HepG2 (cell line): Measurements from ENCODE around the gene CDO1. TPM values are rescaled to one million over a fixed set of nuclear protein-coding genes. Genes with fewer than 3 reads are reported as not detected.

Experiments
- ATAC-seq: fragments of 200-7000 bp; cut with Tn5 transposase; 3 replicates; pipeline ENCODE4 v1.9.1; 2020; ENCODE audit warnings: mild to moderate bottlenecking, moderate library complexity
- BruUV-seq: library from RNA; stranded (reverse); fragments of 400-500 nt; replicated peaks from 2 replicates; lab custom pipeline; 2021; lab: Mats Ljungman, UMichigan
- CTCF ChIA-PET: fragments of 300-600 bp; formaldehyde crosslinking; extraction: SDS; loops from one replicate; lab custom pipeline; 2021; ENCODE audit warnings: low total read pairs, inconsistent platforms, low intra/inter-chr PET ratio; lab: Yijun Ruan, JAX
- POLR2A ChIA-PET: fragments of 350-600 bp; sonication (Branson Sonifier 250); formaldehyde crosslinking; loops from one replicate; lab custom pipeline; 2020; ENCODE audit warnings: antibody characterized with exemption, inconsistent platforms; lab: Yijun Ruan, JAX
- DNase-seq: peaks from one replicate; pipeline ENCODE4 v3.0.0-alpha.2; 2015; ENCODE audit warnings: low spot score
- FAIRE-seq: peaks from 3 replicates; lab custom pipeline; 2011; peaks lifted over from hg19 to GRCh38; lab: Jason Lieb, UNC
- H2AFZ ChIP-seq: one replicate; pipeline ENCODE4 v1.6.1; 2011; ENCODE audit warnings: low read length, inconsistent platforms
- H3K27ac ChIP-seq: fragments of 300-600 bp; 3 replicates; pipeline ENCODE4 v1.8.0; 2011; ENCODE audit warnings: mixed run types, mild to moderate bottlenecking, mixed read lengths, low read length, inconsistent platforms; ENCODE audit not compliant: insufficient read depth; ENCODE audit errors: extremely low read length
- H3K27me3 ChIP-seq, 2 experiments: fragments of 200-600 bp in 1 of 2; 2 replicates in 1 of 2; 3 replicates in 1 of 2; pipeline versions ENCODE4 v1.6.0 to v1.8.0; 2011; ENCODE audit warnings: low read length in 2 of 2, mild to moderate bottlenecking in 2 of 2, moderate library complexity in 2 of 2, inconsistent platforms in 1 of 2; ENCODE audit not compliant: insufficient read depth in 2 of 2, control insufficient read depth in 1 of 2
- H3K36me3 ChIP-seq, 2 experiments: fragments of 200-600 bp in 1 of 2; replicated peaks in 1 of 2; 2 replicates in 1 of 2; 3 replicates in 1 of 2; pipeline versions ENCODE4 v1.5.1 to v1.8.0; 2011; ENCODE audit warnings: low read length in 2 of 2, inconsistent platforms in 1 of 2; ENCODE audit not compliant: insufficient read depth in 2 of 2, control insufficient read depth in 1 of 2
- H3K4me1 ChIP-seq: 2 replicates; pipeline ENCODE4 v1.5.1; 2012; ENCODE audit warnings: low read length, inconsistent platforms; ENCODE audit not compliant: insufficient read depth
- H3K4me2 ChIP-seq: 2 replicates; pipeline ENCODE4 v1.6.0; 2011; ENCODE audit warnings: low read depth, low read length, inconsistent platforms
- H3K4me3 ChIP-seq, 3 experiments: fragments of 200-600 bp in 1 of 3; sonication (generic), shearing (Covaris generic) in 1 of 3; replicated peaks in 1 of 3; 2 replicates each; pipeline ENCODE4 v1.5.1; 2011 to 2016; ENCODE audit warnings: low read length in 3 of 3, inconsistent platforms in 2 of 3, low read depth in 2 of 3, mild to moderate bottlenecking in 2 of 3, control low read depth in 1 of 3, mixed read lengths in 1 of 3; ENCODE audit not compliant: insufficient read depth in 1 of 3
- H3K79me2 ChIP-seq: one replicate; pipeline ENCODE4 v1.6.1; 2011; ENCODE audit warnings: low read length, inconsistent platforms; ENCODE audit not compliant: insufficient read depth
- H3K9ac ChIP-seq: 2 replicates; pipeline ENCODE4 v1.6.0; 2011; ENCODE audit warnings: mild to moderate bottlenecking, low read depth, low read length, inconsistent platforms; ENCODE audit not compliant: insufficient read depth
- H3K9me3 ChIP-seq: 2 replicates; pipeline ENCODE4 v1.5.1; 2012; ENCODE audit warnings: mild to moderate bottlenecking, low read length
- H4K20me1 ChIP-seq: 2 replicates; pipeline ENCODE4 v1.6.0; 2011; ENCODE audit warnings: inconsistent platforms, mild to moderate bottlenecking, low read length, moderate library complexity; ENCODE audit not compliant: insufficient read depth
- FOXM1 ChIP-seq: sonication (generic); formaldehyde crosslinking; IDR thresholded peaks from 2 replicates; pipeline ENCODE4 v1.5.0; 2020; ENCODE audit warnings: missing genetic modification reagents
- LCORL ChIP-seq, 2 experiments: fragments of 450-650 bp in 1 of 2; sonication (generic) in 1 of 2; formaldehyde crosslinking in 1 of 2; IDR thresholded peaks; 2 replicates each; pipeline versions ENCODE4 v1.5.0 to v1.6.1; 2017 to 2020; ENCODE audit warnings: antibody characterized with exemption in 1 of 2, missing genetic modification reagents in 1 of 2
- MEIS2 ChIP-seq: sonication (generic); formaldehyde crosslinking; IDR thresholded peaks from 2 replicates; pipeline ENCODE4 v1.9.0; 2021; ENCODE audit warnings: mild to moderate bottlenecking, missing genetic modification reagents
- NR2F6 ChIP-seq, 2 experiments: IDR thresholded peaks; 2 replicates each; pipeline ENCODE4 v1.6.1; 2016; ENCODE audit warnings: antibody characterized with exemption in 1 of 2, mild to moderate bottlenecking in 1 of 2
- ONECUT2 ChIP-seq: sonication (generic); formaldehyde crosslinking; IDR thresholded peaks from 2 replicates; pipeline ENCODE4 v1.4.0; 2020; ENCODE audit warnings: missing genetic modification reagents
- PHF5A ChIP-seq: IDR thresholded peaks from one replicate; pipeline ENCODE4 v1.6.1; 2018; ENCODE audit warnings: low read depth, missing genetic modification reagents; ENCODE audit not compliant: unreplicated experiment
- SOX6 ChIP-seq, 2 experiments: fragments of 450-650 bp in 1 of 2; sonication (generic) in 1 of 2; formaldehyde crosslinking in 1 of 2; IDR thresholded peaks; 2 replicates each; pipeline versions ENCODE4 v1.4.0 to v1.6.1; 2017 to 2020; ENCODE audit warnings: antibody characterized with exemption in 1 of 2, mild to moderate bottlenecking in 1 of 2, missing genetic modification reagents in 1 of 2
- XBP1 ChIP-seq: sonication (generic); formaldehyde crosslinking; IDR thresholded peaks from 2 replicates; pipeline ENCODE4 v1.5.0; 2020; ENCODE audit warnings: missing genetic modification reagents
- ZBTB4 ChIP-seq: sonication (generic); formaldehyde crosslinking; IDR thresholded peaks from 2 replicates; pipeline ENCODE4 v1.4.0; 2020; ENCODE audit warnings: missing genetic modification reagents, mild to moderate bottlenecking, borderline replicate concordance
- ZNF296 ChIP-seq: sonication (generic); formaldehyde crosslinking; conservative IDR thresholded peaks from 2 replicates; pipeline ENCODE4 v1.5.0; 2020; ENCODE audit warnings: mild to moderate bottlenecking, missing genetic modification reagents
- ZNF329 ChIP-seq: sonication (generic); formaldehyde crosslinking; IDR thresholded peaks from 2 replicates; pipeline ENCODE4 v1.9.0; 2021; ENCODE audit warnings: low read depth, mild to moderate bottlenecking, missing genetic modification reagents
- ZNF503 ChIP-seq: sonication (generic); formaldehyde crosslinking; IDR thresholded peaks from 2 replicates; pipeline ENCODE4 v1.4.0; 2020; ENCODE audit warnings: missing genetic modification reagents
- WGBS: methylation state at CpG from one replicate; pipeline ENCODE4 v1.1.6; 2017; ENCODE audit warnings: low lambda C conversion rate; 5-methylcytosine and 5-hydroxymethylcytosine counted together
- in situ Hi-C: cut with HindIII; loops from 2 replicates; pipeline ENCODE4 v1.10.0; 2017; ENCODE audit warnings: low pct_unique_long_range_greater_than_20kb; ENCODE audit not compliant: extremely low pct_ligation_motif_present
- intact Hi-C: fragments of 100-400 bp; cut with micrococcal nuclease; formaldehyde crosslinking; loops from one replicate; pipeline ENCODE4 v1.10.0; 2022; ENCODE audit not compliant: unreplicated experiment
- polyA plus RNA-seq, 8 experiments: library from polyadenylated mRNA; depleted of rRNA in 3 of 8; stranded (reverse) in 7 of 8; unstranded in 1 of 8; fragments of >200 nt; fragmentation: Illumina TruSeq in 4 of 8; extraction: Trizol in 4 of 8; gene quantifications; 2 replicates each; pipeline versions ENCODE4 v1.2.1 to v1.2.3, GENCODE V29; 2011 to 2016; ENCODE audit warnings: low read depth in 4 of 8, missing spikeins in 1 of 8, mixed read lengths in 1 of 8; ENCODE audit not compliant: insufficient read depth in 1 of 8
- total RNA-seq, 5 experiments: library from RNA; depleted of rRNA; stranded (reverse); fragments of >200 nt; fragmentation: Illumina TruSeq; extraction: Trizol; gene quantifications; 2 replicates each; pipeline ENCODE4 v1.2.3, GENCODE V29; 2016; ENCODE audit warnings: low read depth in 1 of 5
- TF ChIP-seq, protein P1 (sequence below): conservative IDR thresholded peaks from 2 replicates; pipeline ENCODE4 v1.6.1; 2018; ENCODE audit warnings: missing genetic modification reagents
- TF ChIP-seq, protein P2 (sequence below): sonication (generic); formaldehyde crosslinking; IDR thresholded peaks from 2 replicates; pipeline ENCODE4 v1.4.0; 2020; ENCODE audit warnings: low read depth, mild to moderate bottlenecking, missing genetic modification reagents
- TF ChIP-seq, protein P3 (sequence below): sonication (generic); formaldehyde crosslinking; IDR thresholded peaks from 2 replicates; pipeline ENCODE4 v1.4.0; 2020; ENCODE audit warnings: missing genetic modification reagents

CDO1 gene
- total and polyA plus RNA-seq, 2 of the 13 experiments (the other 11 are each of a cell fraction or from before 2014, with no cell fraction given): 3.2 to 4.4 TPM

- no peaks in the 10 kb centered on the region for H3K79me2 ChIP-seq
- FAIRE-seq (peak; percentile 42), DNase-seq (no peak), ATAC-seq (peak; percentile 65)
- H3K9me3 ChIP-seq: no peaks in the 10 kb centered on the region
- ChIA-PET POLR2A (no interaction called here), CTCF (no interaction called here)
- no TSS peak for BruUV-seq
- intact Hi-C loops: no loop called here
- H3K4me3 ChIP-seq: no peak overlapping the region
- H4K20me1 ChIP-seq: no peaks in the 10 kb centered on the region
- H3K9ac ChIP-seq: no peak overlapping the region
- WGBS: 20% methylated on average over 1 of the region's 1 CpG
- no peak overlapping the region for H3K27ac ChIP-seq
- H3K27me3 ChIP-seq: no peaks in the 10 kb centered on the region
- H3K4me1 ChIP-seq: peaks cover 40% of the 10 kb centered on the region
- H3K36me3 ChIP-seq: no peaks in the 10 kb centered on the region
- no peak overlapping the region for H2AFZ ChIP-seq
- H3K4me2 ChIP-seq: no peak overlapping the region
- in situ Hi-C loops: no loop called here
- no peak for TF ChIP-seq PHF5A (CRISPR knock-in tag)
- TF ChIP-seq SOX6 (IDR thresholded peaks at IDR 0.05): no peak
- no peak for TF ChIP-seq SOX6 (CRISPR knock-in tag; IDR thresholded peaks at IDR 0.05)
- no peak for TF ChIP-seq ZNF329 (CRISPR knock-in tag)
- TF ChIP-seq XBP1 (CRISPR knock-in tag): no peak
- TF ChIP-seq NR2F6 (IDR thresholded peaks at IDR 0.05): no peak
- no peak for TF ChIP-seq NR2F6 (CRISPR knock-in tag; IDR thresholded peaks at IDR 0.05)
- no peak for TF ChIP-seq ZBTB4 (CRISPR knock-in tag)
- no peak for TF ChIP-seq MEIS2 (CRISPR knock-in tag)
- TF ChIP-seq ONECUT2 (CRISPR knock-in tag): no peak
- TF ChIP-seq, protein P1, sequence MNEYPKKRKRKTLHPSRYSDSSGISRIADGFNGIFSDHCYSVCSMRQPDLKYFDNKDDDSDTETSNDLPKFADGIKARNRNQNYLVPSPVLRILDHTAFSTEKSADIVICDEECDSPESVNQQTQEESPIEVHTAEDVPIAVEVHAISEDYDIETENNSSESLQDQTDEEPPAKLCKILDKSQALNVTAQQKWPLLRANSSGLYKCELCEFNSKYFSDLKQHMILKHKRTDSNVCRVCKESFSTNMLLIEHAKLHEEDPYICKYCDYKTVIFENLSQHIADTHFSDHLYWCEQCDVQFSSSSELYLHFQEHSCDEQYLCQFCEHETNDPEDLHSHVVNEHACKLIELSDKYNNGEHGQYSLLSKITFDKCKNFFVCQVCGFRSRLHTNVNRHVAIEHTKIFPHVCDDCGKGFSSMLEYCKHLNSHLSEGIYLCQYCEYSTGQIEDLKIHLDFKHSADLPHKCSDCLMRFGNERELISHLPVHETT: no peak
- TF ChIP-seq, protein P2, sequence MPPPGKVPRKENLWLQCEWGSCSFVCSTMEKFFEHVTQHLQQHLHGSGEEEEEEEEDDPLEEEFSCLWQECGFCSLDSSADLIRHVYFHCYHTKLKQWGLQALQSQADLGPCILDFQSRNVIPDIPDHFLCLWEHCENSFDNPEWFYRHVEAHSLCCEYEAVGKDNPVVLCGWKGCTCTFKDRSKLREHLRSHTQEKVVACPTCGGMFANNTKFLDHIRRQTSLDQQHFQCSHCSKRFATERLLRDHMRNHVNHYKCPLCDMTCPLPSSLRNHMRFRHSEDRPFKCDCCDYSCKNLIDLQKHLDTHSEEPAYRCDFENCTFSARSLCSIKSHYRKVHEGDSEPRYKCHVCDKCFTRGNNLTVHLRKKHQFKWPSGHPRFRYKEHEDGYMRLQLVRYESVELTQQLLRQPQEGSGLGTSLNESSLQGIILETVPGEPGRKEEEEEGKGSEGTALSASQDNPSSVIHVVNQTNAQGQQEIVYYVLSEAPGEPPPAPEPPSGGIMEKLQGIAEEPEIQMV (CRISPR knock-in tag): no peak
- TF ChIP-seq, protein P3, sequence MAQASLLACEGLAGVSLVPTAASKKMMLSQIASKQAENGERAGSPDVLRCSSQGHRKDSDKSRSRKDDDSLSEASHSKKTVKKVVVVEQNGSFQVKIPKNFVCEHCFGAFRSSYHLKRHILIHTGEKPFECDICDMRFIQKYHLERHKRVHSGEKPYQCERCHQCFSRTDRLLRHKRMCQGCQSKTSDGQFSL (CRISPR knock-in tag): no peak
- no peak for TF ChIP-seq ZNF296 (CRISPR knock-in tag)
- TF ChIP-seq FOXM1 (CRISPR knock-in tag): no peak
- TF ChIP-seq LCORL (IDR thresholded peaks at IDR 0.05): no peak
- TF ChIP-seq LCORL (CRISPR knock-in tag; IDR thresholded peaks at IDR 0.05): no peak
- no peak for TF ChIP-seq ZNF503 (CRISPR knock-in tag)
Measured at GRCh38 chr5:115795700-115796099, 20.8 kb downstream of the CDO1 start.
